ENCODE measurements around the gene NCKIPSD.

DNA sequence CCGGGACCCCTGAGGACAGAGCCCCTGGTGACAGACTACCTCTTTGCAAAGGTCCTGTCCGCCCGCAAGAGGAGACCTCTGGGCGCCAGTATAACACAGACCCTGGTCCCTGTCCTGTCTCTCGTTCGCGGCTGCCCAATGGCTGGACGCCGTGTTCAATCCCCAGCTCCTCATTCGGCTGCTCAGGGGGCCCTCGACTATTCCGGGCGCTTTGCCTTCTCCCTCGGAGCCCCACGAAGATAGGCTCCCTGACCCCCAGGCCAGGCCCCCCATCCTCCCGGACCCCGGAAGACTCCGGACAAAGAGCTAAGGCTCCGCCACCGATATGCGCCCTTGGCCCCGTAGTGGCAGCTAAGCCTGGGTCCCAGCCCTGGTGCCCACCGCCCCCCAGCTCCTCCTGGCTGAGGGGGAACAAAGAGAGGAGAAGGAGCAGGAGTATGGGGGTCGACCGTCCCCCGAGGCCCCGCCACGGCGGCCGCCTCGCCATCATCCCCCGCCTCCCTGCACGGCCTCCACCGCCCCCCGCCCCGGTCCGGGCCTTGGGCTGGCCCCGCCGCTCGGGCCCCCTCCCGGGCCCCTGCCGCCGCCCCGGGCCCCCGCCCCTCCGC, 23.5 kb downstream of the NCKIPSD start:
- TF ChIP-seq, protein P1, sequence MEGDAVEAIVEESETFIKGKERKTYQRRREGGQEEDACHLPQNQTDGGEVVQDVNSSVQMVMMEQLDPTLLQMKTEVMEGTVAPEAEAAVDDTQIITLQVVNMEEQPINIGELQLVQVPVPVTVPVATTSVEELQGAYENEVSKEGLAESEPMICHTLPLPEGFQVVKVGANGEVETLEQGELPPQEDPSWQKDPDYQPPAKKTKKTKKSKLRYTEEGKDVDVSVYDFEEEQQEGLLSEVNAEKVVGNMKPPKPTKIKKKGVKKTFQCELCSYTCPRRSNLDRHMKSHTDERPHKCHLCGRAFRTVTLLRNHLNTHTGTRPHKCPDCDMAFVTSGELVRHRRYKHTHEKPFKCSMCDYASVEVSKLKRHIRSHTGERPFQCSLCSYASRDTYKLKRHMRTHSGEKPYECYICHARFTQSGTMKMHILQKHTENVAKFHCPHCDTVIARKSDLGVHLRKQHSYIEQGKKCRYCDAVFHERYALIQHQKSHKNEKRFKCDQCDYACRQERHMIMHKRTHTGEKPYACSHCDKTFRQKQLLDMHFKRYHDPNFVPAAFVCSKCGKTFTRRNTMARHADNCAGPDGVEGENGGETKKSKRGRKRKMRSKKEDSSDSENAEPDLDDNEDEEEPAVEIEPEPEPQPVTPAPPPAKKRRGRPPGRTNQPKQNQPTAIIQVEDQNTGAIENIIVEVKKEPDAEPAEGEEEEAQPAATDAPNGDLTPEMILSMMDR (IDR thresholded peaks at IDR 0.05; ENCODE audit: borderline replicate concordance, extremely low read depth, low read length, poor library complexity, severe bottlenecking), result no peak
- no peak for TF ChIP-seq EZH2 (IDR thresholded peaks at IDR 0.05; ENCODE audit: borderline replicate concordance, low read depth, low read length, severe bottlenecking)
